GM13976 (cell line): ENCODE data around the gene TMEM248.

ENCODE experiments used
- DNase-seq: peaks from one replicate; pipeline ENCODE4 v3.0.0; 2012; ENCODE audit warnings: low spot score
- CTCF ChIP-seq: IDR thresholded peaks from 2 replicates; pipeline ENCODE4 v1.5.1; 2012; ENCODE audit warnings: borderline replicate concordance, mild to moderate bottlenecking; ENCODE audit not compliant: insufficient read depth; ENCODE audit errors: extremely low read depth, missing control alignments, control extremely low read depth
- in situ Hi-C: fragments of 300-500 bp; cut with MboI; formaldehyde crosslinking; loops from one replicate; pipeline ENCODE4 v1.12.0; 2022; ENCODE audit warnings: low sequenced_read_pairs, mixed read lengths, inconsistent platforms; ENCODE audit not compliant: unreplicated experiment

The TMEM248 gene

GRCh38 chr7:66930341-66930740 is 9.3 kb downstream of the TMEM248 start:
- no peak for TF ChIP-seq CTCF
- no peak for DNase-seq
- in situ Hi-C loops = no loop called here

GRCh38 chr7:66933469-66933868 is 12.4 kb downstream of the TMEM248 start:
- TF ChIP-seq CTCF = no peak
- in situ Hi-C loops = no loop called here
- no peak for DNase-seq

GRCh38 chr7:66937940-66938339 is 16.9 kb downstream of the TMEM248 start:
- in situ Hi-C loops = no loop called here
- TF ChIP-seq CTCF = no peak
- no peak for DNase-seq

- TF ChIP-seq CTCF = no peak
- no peak for DNase-seq
- in situ Hi-C loops = no loop called here
Measured at GRCh38 chr7:66939325-66939724, 18.3 kb downstream of the TMEM248 start.

GRCh38 chr7:66946545-66946944 is 25.5 kb downstream of the TMEM248 start:
- TF ChIP-seq CTCF = no peak
- in situ Hi-C loops = no loop called here
- no peak for DNase-seq

GRCh38 chr7:66948480-66949109 is 27.6 kb downstream of the TMEM248 start:
- in situ Hi-C loops = no loop called here
- no peak for TF ChIP-seq CTCF
- no peak for DNase-seq

- in situ Hi-C loops = no loop called here
- DNase-seq = no peak
- TF ChIP-seq CTCF = no peak
Measured at GRCh38 chr7:66950311-66950710, 29.3 kb downstream of the TMEM248 start.
